Trophoblast cell (in vitro differentiated cells and primary cell): Measurements from ENCODE around the gene RFC4.
A peak's percentile ranks its signal among the peaks of the same experiment; 100 is the strongest.

Experiments used
- DNase-seq, 2 donors: peaks; one replicate each; pipeline ENCODE4 v3.0.0-alpha.2; 2016
- H2AFZ ChIP-seq: 2 replicates; pipeline ENCODE4 v1.6.1; 2013; ENCODE audit warnings: low read length, moderate library complexity, mild to moderate bottlenecking; ENCODE audit not compliant: insufficient read depth, poor library complexity
- H2AK5ac ChIP-seq: 2 replicates; pipeline ENCODE4 v1.6.1; 2013; ENCODE audit warnings: mild to moderate bottlenecking, low read length
- H2BK120ac ChIP-seq: 2 replicates; pipeline ENCODE4 v1.6.1; 2013; ENCODE audit warnings: low read length, mild to moderate bottlenecking, moderate library complexity; ENCODE audit not compliant: insufficient read depth, poor library complexity
- H2BK12ac ChIP-seq: 2 replicates; pipeline ENCODE4 v1.6.1; 2013; ENCODE audit warnings: mild to moderate bottlenecking, low read length, moderate library complexity
- H2BK5ac ChIP-seq: 2 replicates; pipeline ENCODE4 v1.6.1; 2013; ENCODE audit warnings: low read length, low read depth, moderate library complexity, mild to moderate bottlenecking; ENCODE audit not compliant: poor library complexity
- H3K14ac ChIP-seq: 2 replicates; pipeline ENCODE4 v1.6.1; 2013; ENCODE audit warnings: mild to moderate bottlenecking, low read length
- H3K18ac ChIP-seq: 2 replicates; pipeline ENCODE4 v1.6.1; 2013; ENCODE audit warnings: mild to moderate bottlenecking, low read length
- H3K23ac ChIP-seq: 2 replicates; pipeline ENCODE4 v1.6.1; 2013; ENCODE audit warnings: low read length
- H3K27ac ChIP-seq: 2 replicates; pipeline ENCODE4 v1.5.1; 2013; ENCODE audit warnings: low read depth, mild to moderate bottlenecking, inconsistent platforms, low read length, moderate library complexity
- H3K27me3 ChIP-seq: 2 replicates; pipeline ENCODE4 v1.6.1; 2013; ENCODE audit warnings: inconsistent platforms, mild to moderate bottlenecking, low read length, moderate library complexity; ENCODE audit not compliant: insufficient read depth
- H3K36me3 ChIP-seq, 2 experiments: 1 replicate in 1 of 2; 2 replicates in 1 of 2; pipeline ENCODE4 v1.6.1; 2013; ENCODE audit warnings: low read length in 2 of 2, mild to moderate bottlenecking in 2 of 2, moderate library complexity in 1 of 2; ENCODE audit not compliant: insufficient read depth in 2 of 2, control insufficient read depth in 1 of 2
- H3K4ac ChIP-seq: 2 replicates; pipeline ENCODE4 v1.6.1; 2013; ENCODE audit warnings: low read depth, mild to moderate bottlenecking, low read length, moderate library complexity
- H3K4me1 ChIP-seq, 2 experiments: 1 replicate in 1 of 2; 2 replicates in 1 of 2; pipeline ENCODE4 v1.6.1; 2013; ENCODE audit warnings: low read length in 2 of 2, mild to moderate bottlenecking in 2 of 2, moderate library complexity in 1 of 2; ENCODE audit not compliant: insufficient read depth in 2 of 2, control insufficient read depth in 1 of 2
- H3K4me2 ChIP-seq: 2 replicates; pipeline ENCODE4 v1.6.1; 2013; ENCODE audit warnings: inconsistent platforms, mild to moderate bottlenecking, low read length, moderate library complexity
- H3K4me3 ChIP-seq: 2 replicates; pipeline ENCODE4 v1.5.1; 2013; ENCODE audit warnings: mild to moderate bottlenecking, low read depth, low read length, inconsistent platforms
- H3K79me1 ChIP-seq: one replicate; pipeline ENCODE4 v1.6.1; 2013; ENCODE audit warnings: low read length
- H3K79me2 ChIP-seq: 2 replicates; pipeline ENCODE4 v1.6.1; 2013; ENCODE audit warnings: low read length, mild to moderate bottlenecking; ENCODE audit not compliant: control insufficient read depth, insufficient read depth, poor library complexity
- H3K9ac ChIP-seq: 2 replicates; pipeline ENCODE4 v1.6.1; 2013; ENCODE audit warnings: mild to moderate bottlenecking, low read length
- H3K9me3 ChIP-seq: 2 replicates; pipeline ENCODE4 v1.6.1; 2013; ENCODE audit warnings: low read depth, mild to moderate bottlenecking, control low read depth, inconsistent platforms, low read length; ENCODE audit not compliant: insufficient read depth
- H4K12ac ChIP-seq: 2 replicates; pipeline ENCODE4 v1.6.1; 2013; ENCODE audit warnings: low read depth, mild to moderate bottlenecking, low read length, moderate library complexity
- H4K8ac ChIP-seq: 2 replicates; pipeline ENCODE4 v1.6.1; 2013; ENCODE audit warnings: low read depth, mild to moderate bottlenecking, low read length, moderate library complexity
- H4K91ac ChIP-seq: one replicate; pipeline ENCODE4 v1.6.1; 2013; ENCODE audit warnings: low read depth, mild to moderate bottlenecking, low read length, moderate library complexity
- WGBS: extraction: QIAGEN DNeasy Blood & Tissue Kit; methylation state at CpG from one replicate; pipeline ENCODE4 v1.1.7; 2013; ENCODE audit warnings: missing lambda C conversion rate; ENCODE audit not compliant: insufficient read length, insufficient coverage; ENCODE audit errors: extremely low coverage; 5-methylcytosine and 5-hydroxymethylcytosine counted together

Gene RFC4

GRCh38 chr3:186785495-186786018 lies 20.7 kb downstream of the RFC4 start:
- H3K9me3 ChIP-seq: no peaks in the 10 kb centered on the region
- no peak overlapping the region for H2BK12ac ChIP-seq
- peaks cover 13% of the 10 kb centered on the region for H3K79me2 ChIP-seq
- no peak overlapping the region for H2AK5ac ChIP-seq
- H2AFZ ChIP-seq: no peak overlapping the region
- H4K12ac ChIP-seq: no peak overlapping the region
- H2BK5ac ChIP-seq: no peak overlapping the region
- no peak overlapping the region for H2BK120ac ChIP-seq
- no peak overlapping the region for H4K8ac ChIP-seq
- H3K4me1 ChIP-seq: peaks cover 0 to 2% of the 10 kb centered on the region in 2 experiments
- H3K9ac ChIP-seq: peak overlapping the region; percentile 23
- WGBS: no CpG with 5 or more reads among the region's 7 CpGs
- H3K4ac ChIP-seq: peak overlapping the region; percentile 47
- no peak for DNase-seq
- H3K23ac ChIP-seq: no peak overlapping the region
- no peak overlapping the region for H3K18ac ChIP-seq
- no peak overlapping the region for H4K91ac ChIP-seq
- no peak overlapping the region for H3K4me3 ChIP-seq
- no peak overlapping the region for H3K27ac ChIP-seq
- no peaks in the 10 kb centered on the region for H3K27me3 ChIP-seq
- H3K4me2 ChIP-seq: peak overlapping the region; percentile 84
- peaks cover 6 to 43% of the 10 kb centered on the region in 2 experiments for H3K36me3 ChIP-seq
- H3K14ac ChIP-seq: no peak overlapping the region
- peaks cover 14% of the 10 kb centered on the region for H3K79me1 ChIP-seq

- WGBS: no CpG with 5 or more reads among the region's 7 CpGs
- no peak overlapping the region for H4K12ac ChIP-seq
- H2BK12ac ChIP-seq: no peak overlapping the region
- DNase-seq: peak in 1 of 2 donors; percentile 32
- peak overlapping the region; percentile 58 for H3K4me3 ChIP-seq
- no peak overlapping the region for H3K27ac ChIP-seq
- H3K18ac ChIP-seq: no peak overlapping the region
- H4K8ac ChIP-seq: no peak overlapping the region
- H3K4ac ChIP-seq: peak overlapping the region; percentile 94
- no peak overlapping the region for H2AK5ac ChIP-seq
- H3K9me3 ChIP-seq: no peaks in the 10 kb centered on the region
- no peaks in the 10 kb centered on the region for H3K27me3 ChIP-seq
- H2BK5ac ChIP-seq: no peak overlapping the region
- no peak overlapping the region for H2AFZ ChIP-seq
- peaks cover 14% of the 10 kb centered on the region for H3K79me1 ChIP-seq
- no peak overlapping the region for H3K14ac ChIP-seq
- H3K4me2 ChIP-seq: peak overlapping the region; percentile 84
- no peak overlapping the region for H4K91ac ChIP-seq
- H3K36me3 ChIP-seq: peaks cover 6 to 40% of the 10 kb centered on the region in 2 experiments
- H3K23ac ChIP-seq: no peak overlapping the region
- peaks cover 13% of the 10 kb centered on the region for H3K79me2 ChIP-seq
- peak overlapping the region; percentile 57 for H3K9ac ChIP-seq
- no peak overlapping the region for H2BK120ac ChIP-seq
- peaks cover 0 to 2% of the 10 kb centered on the region in 2 experiments for H3K4me1 ChIP-seq
Observed at GRCh38 chr3:186784820-186785494, 21.3 kb downstream of the RFC4 start.

DNA sequence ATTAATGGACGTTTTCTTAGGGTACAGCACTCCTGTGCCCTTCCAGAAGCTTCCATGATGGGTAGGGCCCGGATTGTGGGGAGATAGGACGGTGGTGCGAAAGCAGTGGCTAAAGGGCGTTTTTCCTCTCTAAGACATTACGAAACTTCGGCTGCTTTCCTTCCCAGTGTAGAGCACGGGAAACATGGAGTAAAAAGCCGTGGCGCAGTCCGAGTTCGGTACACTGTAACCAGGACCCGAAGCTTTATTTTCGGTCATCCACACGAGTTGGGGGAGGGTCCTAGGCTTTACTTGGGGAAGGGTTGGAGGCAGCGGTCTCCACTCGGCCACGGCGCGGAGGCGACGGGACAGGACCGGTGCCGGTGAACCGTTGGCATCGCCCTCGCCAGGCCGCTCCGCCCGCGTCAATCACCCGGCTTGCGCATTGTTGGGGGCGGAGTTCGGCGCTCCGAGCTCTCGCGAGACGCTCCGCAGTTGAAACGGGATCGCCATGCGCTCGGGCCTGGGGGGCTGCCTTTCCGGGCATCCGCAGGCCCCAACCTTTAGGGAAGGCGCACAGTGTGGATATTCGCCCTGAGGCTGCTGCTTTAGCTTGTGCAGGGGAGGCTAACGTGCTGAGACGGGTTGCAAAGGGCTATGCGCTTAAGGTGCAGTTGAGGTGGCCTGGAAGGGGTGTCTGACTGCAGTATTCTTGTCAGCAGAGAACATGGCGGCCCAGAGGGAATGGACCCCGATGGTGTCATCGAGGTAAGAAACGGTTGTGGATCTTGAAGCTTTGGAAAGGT lies 22.4 kb downstream of the RFC4 start:
- peaks cover 14% of the 10 kb centered on the region for H3K79me1 ChIP-seq
- no peaks in the 10 kb centered on the region for H3K27me3 ChIP-seq
- peak overlapping the region; percentile 16 for H2AK5ac ChIP-seq
- H2BK120ac ChIP-seq: peak overlapping the region; percentile 48
- H3K4me3 ChIP-seq: peak overlapping the region; percentile 97
- no peak overlapping the region for H3K23ac ChIP-seq
- DNase-seq: peak; percentile 72 to 81
- H4K8ac ChIP-seq: peak overlapping the region; percentile 67
- H4K91ac ChIP-seq: peak overlapping the region; percentile 81
- peak overlapping the region; percentile 70 for H3K18ac ChIP-seq
- peaks cover 0 to 2% of the 10 kb centered on the region in 2 experiments for H3K4me1 ChIP-seq
- H2BK5ac ChIP-seq: peak overlapping the region; percentile 97
- H3K4ac ChIP-seq: peak overlapping the region; percentile 94
- peaks cover 13% of the 10 kb centered on the region for H3K79me2 ChIP-seq
- H2AFZ ChIP-seq: peak overlapping the region; percentile 40
- peak overlapping the region; percentile 91 for H3K14ac ChIP-seq
- H3K9me3 ChIP-seq: peaks cover 1% of the 10 kb centered on the region
- WGBS: no CpG with 5 or more reads among the region's 56 CpGs
- H3K27ac ChIP-seq: peak overlapping the region; percentile 82
- peak overlapping the region; percentile 84 for H3K4me2 ChIP-seq
- H2BK12ac ChIP-seq: no peak overlapping the region
- H3K9ac ChIP-seq: peak overlapping the region; percentile 83
- peaks cover 6 to 37% of the 10 kb centered on the region in 2 experiments for H3K36me3 ChIP-seq
- H4K12ac ChIP-seq: peak overlapping the region; percentile 60

DNA sequence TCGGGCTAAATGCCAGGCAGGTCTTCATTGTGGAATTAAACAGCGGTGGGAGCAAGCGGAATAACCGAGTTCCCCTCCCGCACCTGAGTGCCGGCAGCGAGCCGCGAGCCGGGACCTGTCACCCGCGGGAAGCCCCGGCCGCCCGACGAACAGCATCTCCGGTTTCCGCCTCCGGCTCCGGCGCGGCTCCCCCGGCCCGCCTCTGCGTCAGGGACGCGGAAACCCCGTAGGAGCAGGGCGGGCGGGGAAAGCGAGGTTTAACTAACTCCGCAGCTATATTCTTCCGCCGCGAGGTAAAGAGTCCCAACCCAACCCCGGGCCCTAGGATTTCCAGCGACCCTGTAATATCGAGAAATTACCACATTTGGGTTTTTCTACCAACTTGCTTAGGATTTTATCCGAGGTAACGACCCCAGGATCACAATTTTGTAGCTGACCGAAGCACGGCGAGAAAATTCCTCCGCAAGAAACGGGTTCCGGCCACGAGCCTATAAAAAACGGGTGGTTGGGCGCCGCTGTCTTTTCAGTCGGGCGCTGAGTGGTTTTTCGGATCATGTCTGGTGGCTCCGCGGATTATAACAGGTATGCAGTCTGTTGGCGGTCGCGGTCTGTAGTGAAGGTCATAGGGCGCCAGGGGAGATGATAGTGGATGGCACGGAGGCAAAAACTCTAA lies 23.1 kb downstream of the RFC4 start, which contains the start of gene EIF4A2:
Gene EIF4A2, plus strand, starts transcription at position 520 of the 673 bp plus-strand sequence. Its CDS starts 34 bp downstream, at position 554.
- H3K9ac ChIP-seq: peak within 1 kb of the TSS; percentile 87
- H3K4me2 ChIP-seq: peak within 1 kb of the TSS; percentile 85
- peak within 1 kb of the TSS; percentile 82 for H3K27ac ChIP-seq
- H3K79me2 ChIP-seq: peaks cover 13% of the 10 kb centered on the region
- H3K4me1 ChIP-seq: peaks cover 0 to 2% of the 10 kb centered on the region in 2 experiments
- no CpG with 5 or more reads among the region's 60 CpGs for WGBS
- H3K9me3 ChIP-seq: peaks cover 3% of the 10 kb centered on the region
- H3K27me3 ChIP-seq: no peaks in the 10 kb centered on the region
- DNase-seq: peak; percentile 76 to 94
- peak within 1 kb of the TSS; percentile 97 for H3K4me3 ChIP-seq
- H3K36me3 ChIP-seq: peaks cover 6 to 31% of the 10 kb centered on the region in 2 experiments
- H2BK5ac ChIP-seq: peak within 1 kb of the TSS; percentile 97
- H3K23ac ChIP-seq: no peak within 1 kb of the TSS
- H2BK12ac ChIP-seq: no peak within 1 kb of the TSS
- peak within 1 kb of the TSS; percentile 89 for H4K8ac ChIP-seq
- H2BK120ac ChIP-seq: peak within 1 kb of the TSS; percentile 94
- peak within 1 kb of the TSS; percentile 74 for H2AFZ ChIP-seq
- peak within 1 kb of the TSS; percentile 70 for H3K18ac ChIP-seq
- H4K91ac ChIP-seq: peak within 1 kb of the TSS; percentile 85
- H3K14ac ChIP-seq: peak within 1 kb of the TSS; percentile 91
- peaks cover 14% of the 10 kb centered on the region for H3K79me1 ChIP-seq
- peak within 1 kb of the TSS; percentile 16 for H2AK5ac ChIP-seq
- H4K12ac ChIP-seq: peak within 1 kb of the TSS; percentile 60
- H3K4ac ChIP-seq: peak within 1 kb of the TSS; percentile 94
